Hepatocyte (in vitro differentiated cells): ENCODE results near the gene CD164. TPM values are rescaled to one million over a fixed set of nuclear protein-coding genes. Genes with fewer than 3 reads are reported as not detected.

Source experiments
- DNase-seq: peaks from one replicate; pipeline ENCODE4 v3.0.0-alpha.2; 2016; ENCODE audit warnings: low spot score
- H2AFZ ChIP-seq: fragments of 200-600 bp; sonication (generic); 2 replicates; pipeline ENCODE4 v1.6.0; 2016; ENCODE audit warnings: antibody characterized with exemption, mild to moderate bottlenecking
- H3K27ac ChIP-seq: fragments of 200-600 bp; sonication (generic); 2 replicates; pipeline ENCODE4 v1.5.1; 2016; ENCODE audit warnings: mild to moderate bottlenecking
- H3K27me3 ChIP-seq: fragments of 200-600 bp; sonication (generic); 2 replicates; pipeline ENCODE4 v1.6.1; 2016
- H3K36me3 ChIP-seq: fragments of 200-600 bp; sonication (generic); replicated peaks from 2 replicates; pipeline ENCODE4 v1.5.1; 2016; ENCODE audit warnings: low read depth; ENCODE audit not compliant: insufficient read depth
- H3K4me1 ChIP-seq: fragments of 200-600 bp; sonication (generic); 2 replicates; pipeline ENCODE4 v1.5.1; 2016; ENCODE audit warnings: mild to moderate bottlenecking, moderate library complexity; ENCODE audit not compliant: insufficient read depth
- H3K4me2 ChIP-seq: fragments of 200-600 bp; sonication (generic); 2 replicates; pipeline ENCODE4 v1.6.0; 2016
- H3K4me3 ChIP-seq: fragments of 200-600 bp; sonication (generic); 2 replicates; pipeline ENCODE4 v1.5.1; 2016; ENCODE audit warnings: mild to moderate bottlenecking
- H3K79me2 ChIP-seq: fragments of 200-600 bp; sonication (generic); 2 replicates; pipeline ENCODE4 v1.6.0; 2017; ENCODE audit warnings: mild to moderate bottlenecking
- H3K9me2 ChIP-seq: fragments of 200-600 bp; sonication (generic); replicated peaks from 2 replicates; pipeline ENCODE4 v1.6.0; 2017; ENCODE audit warnings: mild to moderate bottlenecking; ENCODE audit not compliant: insufficient read depth
- H3K9me3 ChIP-seq: fragments of 200-600 bp; sonication (generic); 2 replicates; pipeline ENCODE4 v1.5.1; 2016; ENCODE audit warnings: low read depth, mild to moderate bottlenecking
- H4K20me1 ChIP-seq: fragments of 200-600 bp; sonication (generic); 2 replicates; pipeline ENCODE4 v1.6.0; 2016; ENCODE audit warnings: mild to moderate bottlenecking; ENCODE audit not compliant: insufficient read depth, poor library complexity, severe bottlenecking
- CTCF ChIP-seq: fragments of 200-600 bp; sonication (generic); IDR thresholded peaks from 2 replicates; pipeline ENCODE4 v1.5.1; 2016; ENCODE audit warnings: antibody characterized with exemption, mild to moderate bottlenecking; ENCODE audit not compliant: poor library complexity
- EZH2 ChIP-seq: fragments of 200-600 bp; sonication (generic); IDR thresholded peaks from 2 replicates; pipeline ENCODE4 v1.6.1; 2016; ENCODE audit warnings: antibody characterized with exemption, mild to moderate bottlenecking, borderline replicate concordance
- EZH2phosphoT487 ChIP-seq: fragments of 200-600 bp; sonication (generic); IDR thresholded peaks from one replicate; pipeline ENCODE4 v1.6.1; 2018; ENCODE audit warnings: antibody characterized with exemption, mild to moderate bottlenecking, low read depth, moderate library complexity; ENCODE audit not compliant: unreplicated experiment, severe bottlenecking
- WGBS: methylation state at CpG from one replicate; pipeline ENCODE4 v1.1.6; 2016; ENCODE audit warnings: low lambda C conversion rate; ENCODE audit errors: missing lambda C conversion rate; 5-methylcytosine and 5-hydroxymethylcytosine counted together
- polyA plus RNA-seq: library from polyadenylated mRNA; unstranded; fragments of >200 nt; fragmentation: Nextera tagmentation; extraction: Ambion mirVana; gene quantifications from 2 replicates; pipeline ENCODE4 v1.2.1, GENCODE V29; 2016
- total RNA-seq: library from RNA; depleted of rRNA; stranded (reverse); fragments of >200 nt; gene quantifications from 2 replicates; pipeline ENCODE4 v1.2.3, GENCODE V29; 2014

The CD164 gene
- total and polyA plus RNA-seq, 2 experiments from 2014 or later: 475 to 574 TPM

GRCh38 chr6:109326351-109326750 lies 55.9 kb downstream of the CD164 start:
- WGBS: 67% methylated on average over 7 of the region's 7 CpGs
- Histone ChIP-seq H3K79me2 (no peaks in the 10 kb centered on the region), H3K4me2 (no peak overlapping the region), H3K9me3 (no peaks in the 10 kb centered on the region), H4K20me1 (no peaks in the 10 kb centered on the region), H3K9me2 (no peaks in the 10 kb centered on the region), H3K36me3 (no peaks in the 10 kb centered on the region), H3K4me1 (no peaks in the 10 kb centered on the region), H3K27ac (no peak overlapping the region), H3K4me3 (no peak overlapping the region), H2AFZ (no peak overlapping the region), H3K27me3 (no peaks in the 10 kb centered on the region)
- no peak for DNase-seq
- TF ChIP-seq EZH2phosphoT487 (no peak), CTCF (no peak), EZH2 (no peak)

GRCh38 chr6:109325400-109325801 lies 56.9 kb downstream of the CD164 start:
- Histone ChIP-seq H3K36me3 (no peaks in the 10 kb centered on the region), H2AFZ (no peak overlapping the region), H4K20me1 (no peaks in the 10 kb centered on the region), H3K4me3 (no peak overlapping the region), H3K79me2 (no peaks in the 10 kb centered on the region), H3K9me2 (no peaks in the 10 kb centered on the region), H3K27me3 (no peaks in the 10 kb centered on the region), H3K4me1 (no peaks in the 10 kb centered on the region), H3K27ac (no peak overlapping the region), H3K4me2 (no peak overlapping the region), H3K9me3 (no peaks in the 10 kb centered on the region)
- DNase-seq: no peak
- WGBS: 90% methylated on average over 8 of the region's 8 CpGs
- no peak for TF ChIP-seq CTCF
- TF ChIP-seq EZH2: no peak
- TF ChIP-seq EZH2phosphoT487: no peak

GRCh38 chr6:109323241-109323640 lies 59.0 kb downstream of the CD164 start:
- Histone ChIP-seq H3K4me3 (no peak overlapping the region), H3K4me1 (peaks cover 15% of the 10 kb centered on the region), H3K9me2 (no peaks in the 10 kb centered on the region), H2AFZ (no peak overlapping the region), H3K79me2 (no peaks in the 10 kb centered on the region), H3K4me2 (no peak overlapping the region), H3K27me3 (no peaks in the 10 kb centered on the region), H4K20me1 (no peaks in the 10 kb centered on the region), H3K27ac (no peak overlapping the region), H3K36me3 (no peaks in the 10 kb centered on the region), H3K9me3 (no peaks in the 10 kb centered on the region)
- no peak for DNase-seq
- 89% methylated on average over 5 of the region's 5 CpGs for WGBS
- no peak for TF ChIP-seq EZH2
- no peak for TF ChIP-seq CTCF
- no peak for TF ChIP-seq EZH2phosphoT487

- peaks cover 16% of the 10 kb centered on the region for H3K4me1 ChIP-seq
- no peak overlapping the region for H3K27ac ChIP-seq
- TF ChIP-seq CTCF (no peak), EZH2 (no peak), EZH2phosphoT487 (no peak)
Measured at GRCh38 chr6:109322825-109323224, 59.4 kb downstream of the CD164 start.

More at GRCh38 chr6:109322825-109323224, 59.4 kb downstream of the CD164 start:
- H2AFZ ChIP-seq: no peak overlapping the region
- H3K36me3 ChIP-seq: no peaks in the 10 kb centered on the region
- H3K4me3 ChIP-seq: no peak overlapping the region
- 85% methylated on average over 2 of the region's 2 CpGs for WGBS
- H3K9me3 ChIP-seq: no peaks in the 10 kb centered on the region
- H3K4me2 ChIP-seq: no peak overlapping the region
- no peaks in the 10 kb centered on the region for H4K20me1 ChIP-seq
- H3K27me3 ChIP-seq: no peaks in the 10 kb centered on the region
- DNase-seq: no peak
- no peaks in the 10 kb centered on the region for H3K79me2 ChIP-seq
- no peaks in the 10 kb centered on the region for H3K9me2 ChIP-seq
